ENCODE results near the gene DCPS. TPM values are rescaled to one million over a fixed set of nuclear protein-coding genes. Genes with fewer than 3 reads are reported as not detected.
"Not testable (repeated sequence)": the region's sequence is repeated elsewhere in the genome, so short reads cannot be mapped to it uniquely, and the experiment has no call there.

The DCPS gene
- total RNA-seq, 1 donor from 2014 or later = 14.6 TPM

DNA sequence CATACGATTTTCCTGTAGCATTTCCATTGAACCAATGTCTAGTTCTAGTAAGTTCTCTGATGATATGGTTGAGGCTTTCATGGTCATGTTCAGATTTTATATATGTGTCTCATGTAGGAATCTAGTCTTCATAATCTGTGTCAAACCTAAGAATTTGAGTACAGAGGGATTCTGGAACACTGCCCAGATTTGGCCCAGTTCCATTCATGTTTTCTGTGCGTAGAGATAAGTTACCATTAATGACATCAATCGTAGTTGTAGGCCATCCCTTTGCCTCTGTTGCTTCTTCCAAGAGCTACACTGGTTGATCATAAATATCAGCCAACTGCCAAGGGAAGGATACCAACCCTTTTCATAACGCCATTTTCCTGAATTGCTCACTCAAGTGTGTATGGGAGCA lies 74.9 kb downstream of the DCPS start:
- DNase-seq (ENCODE audit: low read depth) = no peak

GRCh38 chr11:126380909-126381308 lies 77.0 kb downstream of the DCPS start:
- DNase-seq (ENCODE audit: low read depth) = no peak

- DNase-seq (ENCODE audit: low read depth) = not testable (repeated sequence)
Observed at GRCh38 chr11:126381960-126382359, 78.1 kb downstream of the DCPS start.

- DNase-seq (ENCODE audit: low read depth) = not testable (repeated sequence)
Observed at GRCh38 chr11:126382641-126383040, 78.8 kb downstream of the DCPS start.

DNA sequence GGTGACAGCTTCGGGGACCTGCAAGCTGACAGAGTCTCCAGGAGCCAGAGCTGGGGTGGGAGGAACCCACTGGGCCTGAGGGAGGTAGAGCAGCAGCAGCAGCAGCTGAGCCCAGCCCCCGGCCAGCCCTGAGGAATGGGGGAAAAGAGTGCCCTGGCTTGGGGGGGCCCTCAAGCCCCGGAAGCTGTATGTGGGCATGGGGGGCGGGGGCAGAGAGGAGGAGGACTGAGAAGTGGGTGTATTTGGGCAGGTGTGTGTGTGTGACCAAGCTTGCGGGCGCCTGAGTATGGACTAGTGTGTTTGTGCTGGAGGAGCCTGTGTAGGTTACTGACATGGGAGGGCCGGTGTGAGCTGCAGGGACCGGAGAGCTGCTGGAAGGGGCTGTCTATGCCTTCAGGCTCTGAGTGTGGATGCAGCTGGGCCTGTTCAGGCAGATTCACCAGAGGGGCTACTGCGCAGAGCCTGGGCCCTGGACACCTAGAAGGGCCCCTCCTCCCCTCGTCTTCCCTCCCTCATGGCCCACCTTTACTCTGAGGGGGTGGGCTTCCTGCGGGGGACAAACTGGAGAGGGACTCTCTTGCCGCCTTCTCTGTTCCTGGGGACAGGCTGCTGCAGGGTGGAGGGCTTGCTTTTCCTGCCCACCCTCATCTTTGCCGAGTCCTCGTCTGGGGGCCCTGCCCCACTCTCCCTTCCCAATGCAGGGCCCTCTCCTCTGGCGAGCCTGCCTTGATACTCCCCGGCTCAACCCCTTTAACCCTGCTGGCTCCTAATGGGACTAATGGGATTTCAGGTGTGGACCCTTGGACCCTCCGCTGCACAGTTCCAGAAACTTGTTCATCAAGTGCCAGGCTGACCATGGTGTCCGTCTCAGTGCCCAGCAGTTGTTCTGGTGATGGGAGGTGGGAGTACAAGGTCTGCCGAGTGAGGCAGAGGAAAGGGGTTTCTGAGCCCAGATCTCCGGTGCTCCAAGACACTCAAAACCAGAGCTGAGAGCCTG lies 79.8 kb downstream of the DCPS start:
- no peak for DNase-seq (ENCODE audit: low read depth)

DNA sequence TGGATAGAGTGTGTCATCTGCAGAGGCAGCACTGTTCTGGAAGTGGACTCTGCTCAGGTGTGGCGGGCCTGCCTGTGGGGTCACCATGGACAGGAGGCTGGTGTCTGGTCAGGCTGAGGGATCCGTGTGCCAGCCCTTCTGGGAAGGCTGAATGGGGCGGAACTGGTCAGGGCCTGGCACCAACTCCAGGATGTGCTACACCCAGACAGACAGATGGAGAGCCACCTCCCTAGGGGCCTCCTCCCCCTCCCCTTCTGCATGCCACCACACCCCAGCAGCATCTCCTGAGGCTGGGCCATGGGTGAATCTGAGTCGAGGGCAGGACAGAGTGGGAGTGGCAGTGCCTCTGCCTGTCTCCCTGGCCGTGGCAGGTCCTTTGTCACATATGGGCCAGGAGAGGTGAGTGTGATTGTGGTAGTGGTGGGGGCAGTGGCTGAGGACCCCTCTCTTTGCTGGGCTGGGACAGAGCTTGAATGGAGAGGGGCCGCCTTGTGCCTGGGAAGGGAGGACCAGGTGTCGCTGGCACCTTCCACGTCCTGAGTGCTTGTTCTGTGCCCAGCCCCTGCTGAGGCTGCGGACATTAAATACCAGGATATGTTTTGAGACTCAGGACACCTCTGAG lies 80.7 kb downstream of the DCPS start:
- no peak for DNase-seq (ENCODE audit: low read depth)

GRCh38 chr11:126385991-126386728 lies 82.3 kb downstream of the DCPS start:
- no peak for DNase-seq (ENCODE audit: low read depth)

- DNase-seq (ENCODE audit: low read depth) = not testable (repeated sequence)
Observed at GRCh38 chr11:126386729-126387071, 82.8 kb downstream of the DCPS start.

DNA sequence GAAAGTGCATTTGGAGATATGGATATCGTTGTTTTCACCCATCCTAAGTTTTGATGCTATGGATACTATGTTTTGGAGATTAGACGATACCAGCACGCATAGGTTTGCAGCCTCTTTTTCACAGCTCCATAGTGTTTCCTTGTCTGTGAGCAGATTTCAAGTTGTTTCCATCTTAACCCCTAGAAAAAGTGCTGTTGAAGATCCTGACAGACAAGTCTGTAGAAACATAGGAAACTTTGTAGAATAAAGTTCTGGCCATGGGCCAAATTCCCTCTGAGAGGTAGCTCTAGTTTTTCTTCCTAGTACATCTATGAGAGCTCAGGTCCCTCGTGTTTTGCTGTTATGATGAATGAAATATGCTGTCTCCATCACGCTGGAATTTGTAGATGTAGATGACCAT lies 84.0 kb downstream of the DCPS start:
- DNase-seq (ENCODE audit: low read depth) = no peak

GRCh38 chr11:126390272-126390867 lies 86.5 kb downstream of the DCPS start:
- DNase-seq (ENCODE audit: low read depth) = no peak

DNA sequence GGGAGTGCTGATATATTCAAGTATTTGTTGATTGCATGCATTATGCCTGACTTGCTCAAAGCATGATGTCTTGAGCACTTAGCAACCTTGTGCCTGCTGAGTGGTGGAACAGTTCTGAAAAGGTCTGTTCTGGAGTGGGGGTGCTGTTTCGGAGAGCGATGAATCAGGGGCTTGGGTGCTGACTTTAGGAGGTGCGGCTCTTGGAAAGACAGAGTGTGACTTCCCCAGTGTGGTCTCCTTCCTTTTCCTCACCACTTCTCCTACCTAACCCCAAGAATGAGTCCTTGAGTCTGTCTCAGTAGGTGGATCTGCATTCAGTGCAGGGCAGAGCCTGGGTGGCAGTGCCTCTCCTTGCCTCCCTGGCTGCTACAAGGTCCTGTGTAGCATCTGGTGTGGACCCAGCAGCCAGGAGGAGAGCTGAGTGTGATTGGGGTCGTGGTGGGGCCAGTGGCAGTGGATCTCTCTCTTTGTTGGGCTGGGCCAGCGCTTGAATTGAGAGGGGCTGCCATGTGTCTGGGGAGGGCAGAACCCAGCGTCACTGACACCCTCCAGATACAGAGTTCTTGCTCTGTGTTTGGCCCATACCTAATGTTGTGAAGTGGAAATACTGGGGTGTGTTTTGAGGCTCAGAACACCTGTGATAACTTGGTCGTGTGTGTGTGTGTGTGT lies 87.6 kb downstream of the DCPS start:
- DNase-seq (ENCODE audit: low read depth) = no peak

GRCh38 chr11:126391970-126392632 lies 88.2 kb downstream of the DCPS start:
- no peak for DNase-seq (ENCODE audit: low read depth)

- no peak for DNase-seq (ENCODE audit: low read depth)
Observed at GRCh38 chr11:126392633-126393013, 88.8 kb downstream of the DCPS start.

DNA sequence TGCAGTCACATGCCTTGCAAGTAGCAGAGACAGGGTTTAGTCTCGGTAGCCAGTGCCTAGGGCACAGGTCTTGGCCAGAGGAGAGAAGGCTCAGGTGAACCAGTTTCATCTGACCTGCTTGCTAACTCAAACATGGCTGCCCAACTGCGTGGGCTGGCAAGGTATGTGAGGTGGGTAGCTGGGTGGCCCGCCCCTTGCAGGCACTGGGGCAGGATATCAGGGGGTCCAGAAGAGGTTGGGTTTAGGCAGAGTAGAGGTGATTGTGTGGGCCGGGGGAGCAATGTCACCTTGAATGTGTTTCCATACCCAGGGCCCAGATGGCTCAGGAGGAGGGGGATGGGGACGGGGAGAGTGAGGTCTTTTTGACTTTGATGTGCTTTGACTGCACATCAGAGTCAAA lies 89.3 kb downstream of the DCPS start:
- no peak for DNase-seq (ENCODE audit: low read depth)

GRCh38 chr11:126394036-126394435 lies 90.2 kb downstream of the DCPS start:
- no peak for DNase-seq (ENCODE audit: low read depth)

- not testable (repeated sequence) for DNase-seq (ENCODE audit: low read depth)
Observed at GRCh38 chr11:126394634-126395072, 90.8 kb downstream of the DCPS start.
